PC-9 (cell line): ENCODE data around the gene HGD. TPM values are rescaled to one million over a fixed set of nuclear protein-coding genes. Genes with fewer than 3 reads are reported as not detected.

Experiments
- BruUV-seq: library from RNA; stranded (reverse); fragments of 400-500 nt; replicated peaks from 2 replicates; lab custom pipeline; 2021; lab: Mats Ljungman, UMichigan
- CTCF ChIA-PET: fragments of 300-600 bp; sonication (Branson Sonifier 250); formaldehyde crosslinking; loops from one replicate; lab custom pipeline; 2022; ENCODE audit warnings: antibody characterized with exemption; lab: Charles Lee
- POLR2A ChIA-PET: fragments of 300-600 bp; sonication (Branson Sonifier 250); formaldehyde crosslinking; loops from one replicate; lab custom pipeline; 2022; ENCODE audit warnings: antibody characterized with exemption; ENCODE audit not compliant: unreplicated experiment; lab: Charles Lee
- DNase-seq, 2 experiments: peaks; one replicate each; pipeline versions ENCODE4 v3.0.0 to v3.0.0-alpha.2; 2015 to 2022; ENCODE audit warnings: mixed read lengths in 1 of 2
- H2AFZ ChIP-seq: fragments of 200-600 bp; sonication (generic); 2 replicates; pipeline ENCODE4 v1.8.1; 2017; ENCODE audit warnings: antibody characterized with exemption
- H3F3A ChIP-seq: fragments of 200-600 bp; sonication (generic); 2 replicates; pipeline ENCODE4 v1.8.1; 2017; ENCODE audit warnings: antibody characterized with exemption, mild to moderate bottlenecking, low read depth; ENCODE audit not compliant: insufficient read depth
- H3K27ac ChIP-seq: fragments of 200-600 bp; sonication (generic); 2 replicates; pipeline ENCODE4 v1.6.1; 2016; ENCODE audit warnings: mixed run types
- H3K27me3 ChIP-seq: fragments of 200-600 bp; sonication (generic); 2 replicates; pipeline ENCODE4 v1.6.1; 2016; ENCODE audit warnings: low read depth, mixed run types; ENCODE audit not compliant: insufficient read depth
- H3K36me3 ChIP-seq: fragments of 200-600 bp; sonication (generic); 2 replicates; pipeline ENCODE4 v1.6.1; 2016; ENCODE audit warnings: low read depth, mixed run types
- H3K4me1 ChIP-seq: fragments of 200-600 bp; sonication (generic); replicated peaks from 2 replicates; pipeline ENCODE4 v1.6.1; 2016; ENCODE audit warnings: mixed run types; ENCODE audit not compliant: insufficient read depth
- H3K4me2 ChIP-seq: fragments of 200-600 bp; sonication (generic); 2 replicates; pipeline ENCODE4 v1.6.1; 2017; ENCODE audit warnings: mixed run types
- H3K4me3 ChIP-seq: fragments of 200-600 bp; sonication (generic); 2 replicates; pipeline ENCODE4 v1.6.1; 2016; ENCODE audit warnings: mixed run types
- H3K79me2 ChIP-seq: fragments of 200-600 bp; sonication (generic); 2 replicates; pipeline ENCODE4 v1.6.1; 2017; ENCODE audit warnings: low read depth, mixed run types
- H3K9me2 ChIP-seq: fragments of 200-600 bp; sonication (generic); 2 replicates; pipeline ENCODE4 v1.8.1; 2017; ENCODE audit warnings: mild to moderate bottlenecking; ENCODE audit not compliant: insufficient read depth
- H3K9me3 ChIP-seq: fragments of 200-600 bp; sonication (generic); 2 replicates; pipeline ENCODE4 v1.8.1; 2016; ENCODE audit warnings: low read depth; ENCODE audit not compliant: insufficient read depth
- H4K20me1 ChIP-seq: fragments of 200-600 bp; sonication (generic); 2 replicates; pipeline ENCODE4 v1.8.1; 2017; ENCODE audit not compliant: insufficient read depth
- EZH2 ChIP-seq: fragments of 200-600 bp; sonication (generic); IDR thresholded peaks from 2 replicates; pipeline ENCODE4 v1.8.0; 2017; ENCODE audit warnings: antibody characterized with exemption, low read depth
- intact Hi-C: fragments of 100-400 bp; cut with micrococcal nuclease; formaldehyde crosslinking; loops from one replicate; pipeline ENCODE4 v1.10.0; 2022; ENCODE audit not compliant: unreplicated experiment
- total RNA-seq: library from RNA; stranded (reverse); gene quantifications from 2 replicates; pipeline ENCODE4 v1.2.3, GENCODE V29; 2021
- TF ChIP-seq, protein P1 (sequence below): fragments of 200-600 bp; sonication (generic); conservative IDR thresholded peaks from 2 replicates; pipeline ENCODE4 v1.6.1; 2017; ENCODE audit warnings: mixed run types, antibody characterized with exemption, mild to moderate bottlenecking, moderate library complexity

HGD gene
- total RNA-seq, 1 experiment from 2014 or later, result 0.65 TPM

DNA sequence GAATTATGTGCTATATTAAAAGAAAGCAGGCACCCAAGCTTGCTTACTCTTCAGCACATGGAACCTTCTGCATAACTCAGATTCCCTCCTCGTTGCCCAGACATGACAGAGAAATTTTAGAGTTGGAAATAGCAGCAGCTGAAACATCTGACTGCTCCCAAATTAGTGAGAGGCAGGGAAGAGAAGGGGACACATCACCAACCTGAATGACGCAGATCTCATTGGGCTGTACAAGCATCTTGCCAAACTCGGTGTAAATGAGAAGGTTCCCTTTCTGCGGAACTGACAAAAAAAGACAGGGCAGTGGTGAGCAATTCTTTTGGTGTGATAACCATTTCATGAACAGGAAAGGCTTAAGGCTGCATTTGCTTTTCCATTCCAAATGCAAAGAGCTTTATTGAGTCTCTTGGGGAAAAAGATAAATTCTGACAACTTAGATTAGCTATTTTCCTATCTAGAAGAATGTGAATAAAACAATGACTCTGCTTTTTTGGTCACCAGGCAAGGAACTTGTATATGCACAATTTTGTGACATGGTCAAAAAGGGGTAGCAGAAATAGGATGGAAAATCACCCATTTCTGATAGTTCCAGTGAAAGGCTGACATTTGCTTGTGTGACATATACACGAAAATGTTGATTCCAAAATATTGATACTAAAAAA lies 35.1 kb downstream of the HGD start:
- H3K27ac ChIP-seq, result no peak overlapping the region
- ChIA-PET POLR2A (interaction anchor here (0.6 kb wide), 1 partner anchor 17 kb away, joined by 3 read pairs; no protein-coding TSS in a partner anchor), CTCF (no interaction called here)
- BruUV-seq, result no TSS peak
- no peak for DNase-seq
- intact Hi-C loops, result no loop called here
- no peak overlapping the region for H3K4me2 ChIP-seq
- TF ChIP-seq, protein P1, sequence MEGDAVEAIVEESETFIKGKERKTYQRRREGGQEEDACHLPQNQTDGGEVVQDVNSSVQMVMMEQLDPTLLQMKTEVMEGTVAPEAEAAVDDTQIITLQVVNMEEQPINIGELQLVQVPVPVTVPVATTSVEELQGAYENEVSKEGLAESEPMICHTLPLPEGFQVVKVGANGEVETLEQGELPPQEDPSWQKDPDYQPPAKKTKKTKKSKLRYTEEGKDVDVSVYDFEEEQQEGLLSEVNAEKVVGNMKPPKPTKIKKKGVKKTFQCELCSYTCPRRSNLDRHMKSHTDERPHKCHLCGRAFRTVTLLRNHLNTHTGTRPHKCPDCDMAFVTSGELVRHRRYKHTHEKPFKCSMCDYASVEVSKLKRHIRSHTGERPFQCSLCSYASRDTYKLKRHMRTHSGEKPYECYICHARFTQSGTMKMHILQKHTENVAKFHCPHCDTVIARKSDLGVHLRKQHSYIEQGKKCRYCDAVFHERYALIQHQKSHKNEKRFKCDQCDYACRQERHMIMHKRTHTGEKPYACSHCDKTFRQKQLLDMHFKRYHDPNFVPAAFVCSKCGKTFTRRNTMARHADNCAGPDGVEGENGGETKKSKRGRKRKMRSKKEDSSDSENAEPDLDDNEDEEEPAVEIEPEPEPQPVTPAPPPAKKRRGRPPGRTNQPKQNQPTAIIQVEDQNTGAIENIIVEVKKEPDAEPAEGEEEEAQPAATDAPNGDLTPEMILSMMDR, result no peak
- TF ChIP-seq EZH2, result no peak
- H3K27me3 ChIP-seq, result no peaks in the 10 kb centered on the region
- no peaks in the 10 kb centered on the region for H3K4me1 ChIP-seq
- no peak overlapping the region for H3K4me3 ChIP-seq
- H3K9me3 ChIP-seq, result no peaks in the 10 kb centered on the region
- no peaks in the 10 kb centered on the region for H3K79me2 ChIP-seq
- no peak overlapping the region for H2AFZ ChIP-seq
- no peaks in the 10 kb centered on the region for H4K20me1 ChIP-seq
- H3K9me2 ChIP-seq, result no peaks in the 10 kb centered on the region
- H3K36me3 ChIP-seq, result no peaks in the 10 kb centered on the region
- no peaks in the 10 kb centered on the region for H3F3A ChIP-seq

DNA sequence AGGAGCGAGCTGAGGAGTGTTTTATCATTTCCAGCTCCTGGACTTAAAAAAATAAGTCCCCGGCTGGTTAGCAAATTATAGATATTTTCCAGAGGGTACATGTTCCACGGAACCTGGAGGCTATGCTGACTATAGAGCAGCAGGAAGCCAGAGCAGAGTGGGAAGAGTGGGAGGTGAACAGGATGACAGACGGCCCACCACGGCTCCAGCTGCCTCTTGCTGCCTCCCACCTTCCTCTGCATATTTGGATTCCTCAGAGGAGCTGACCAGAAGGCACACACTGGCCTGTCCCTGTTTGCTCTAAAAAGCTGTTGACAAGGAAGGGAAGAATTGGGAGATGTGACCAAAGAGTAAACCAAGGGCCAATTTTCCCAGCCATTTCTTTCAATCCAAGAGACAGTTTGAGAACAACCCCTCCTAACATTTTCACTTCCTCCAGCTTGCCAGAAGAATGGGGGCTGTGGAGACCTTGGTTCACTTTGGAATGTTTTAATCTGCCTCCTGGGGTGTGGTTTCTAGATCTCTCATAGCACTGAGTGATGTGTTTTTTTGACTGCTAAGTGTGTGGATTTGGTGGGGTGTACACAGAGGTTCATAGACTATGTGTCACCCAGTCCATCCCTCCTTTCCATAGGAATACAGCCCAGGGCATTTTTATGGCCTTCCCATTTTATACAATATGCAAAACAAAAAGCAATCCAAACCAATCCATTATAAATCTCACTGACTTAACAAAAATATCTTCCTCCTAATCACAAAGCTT lies 36.8 kb downstream of the HGD start:
- H3K27ac ChIP-seq, result no peak overlapping the region
- H4K20me1 ChIP-seq, result no peaks in the 10 kb centered on the region
- H2AFZ ChIP-seq, result 0 out of 2 replicates have a peak overlapping the region, but pooled peaks have one; percentile 20
- H3K36me3 ChIP-seq, result no peaks in the 10 kb centered on the region
- intact Hi-C loops, result no loop called here
- no peaks in the 10 kb centered on the region for H3K9me2 ChIP-seq
- CTCF ChIA-PET, result interaction anchor here (0.6 kb wide), 1 partner anchor 355 kb away, joined by 3 read pairs; no protein-coding TSS in a partner anchor
- H3K27me3 ChIP-seq, result no peaks in the 10 kb centered on the region
- no peak for DNase-seq
- no peaks in the 10 kb centered on the region for H3K4me1 ChIP-seq
- POLR2A ChIA-PET, result no interaction called here
- no TSS peak for BruUV-seq
- no peaks in the 10 kb centered on the region for H3K79me2 ChIP-seq
- no peak overlapping the region for H3K4me2 ChIP-seq
- no peaks in the 10 kb centered on the region for H3K9me3 ChIP-seq
- no peaks in the 10 kb centered on the region for H3F3A ChIP-seq
- H3K4me3 ChIP-seq, result no peak overlapping the region
- TF ChIP-seq, protein P1, result no peak
- no peak for TF ChIP-seq EZH2

DNA sequence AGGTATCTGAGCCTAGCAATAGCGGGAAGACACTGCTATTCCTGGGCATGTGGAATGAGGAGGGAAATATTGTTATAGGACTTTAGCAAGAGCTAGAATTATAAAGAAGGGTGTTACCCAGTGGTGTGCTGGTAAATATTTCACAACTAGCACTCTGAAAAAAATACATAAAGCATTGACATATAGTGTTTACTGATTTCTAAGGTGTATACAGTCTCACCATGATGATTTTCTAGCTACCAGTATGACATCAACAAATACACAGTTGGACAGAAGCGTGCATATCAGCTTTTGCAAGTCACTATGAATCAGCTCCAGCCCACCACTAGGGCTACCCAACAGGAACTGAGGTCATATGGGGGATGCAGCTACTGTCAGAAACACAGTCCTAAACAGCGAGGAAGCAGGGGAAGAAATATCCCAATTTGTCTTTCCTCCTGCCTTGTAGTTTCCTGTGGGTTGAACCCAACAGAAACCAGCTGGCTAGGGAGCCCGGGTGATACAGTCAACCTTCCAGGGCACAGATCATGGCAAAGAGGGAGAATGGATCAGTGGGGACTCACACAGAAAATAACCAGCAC lies 39.6 kb downstream of the HGD start:
- POLR2A ChIA-PET, result no interaction called here
- Histone ChIP-seq H3K4me3 (no peak overlapping the region), H3K9me2 (no peaks in the 10 kb centered on the region), H4K20me1 (no peaks in the 10 kb centered on the region), H3K4me2 (no peak overlapping the region), H3K27ac (no peak overlapping the region), H3K4me1 (no peaks in the 10 kb centered on the region), H3K27me3 (no peaks in the 10 kb centered on the region), H3K9me3 (no peaks in the 10 kb centered on the region), H3K36me3 (no peaks in the 10 kb centered on the region), H3K79me2 (no peaks in the 10 kb centered on the region), H2AFZ (no peak overlapping the region), H3F3A (no peaks in the 10 kb centered on the region)
- TF ChIP-seq, protein P1, result no peak
- TF ChIP-seq EZH2, result no peak
- no TSS peak for BruUV-seq
- CTCF ChIA-PET, result interaction anchor here (0.6 kb wide), 1 partner anchor 99 kb away, joined by 3 read pairs; no protein-coding TSS in a partner anchor
- no peak for DNase-seq
- intact Hi-C loops, result no loop called here
